SK-N-SH (cell line): ENCODE results near the gene TSPAN16. TPM values are rescaled to one million over a fixed set of nuclear protein-coding genes. Genes with fewer than 3 reads are reported as not detected.

Experiments
- CTCF ChIA-PET: fragments of 300-600, 350-600 bp; formaldehyde crosslinking; extraction: SDS; loops from one replicate; lab custom pipeline; 2021; lab: Yijun Ruan, JAX
- POLR2A ChIA-PET: fragments of 350-600 bp; sonication (Branson Sonifier 250); formaldehyde crosslinking; extraction: SDS; loops from one replicate; lab custom pipeline; 2020; ENCODE audit warnings: antibody characterized with exemption, inconsistent platforms; lab: Yijun Ruan, JAX
- DNase-seq: peaks from one replicate; pipeline ENCODE4 v3.0.0; 2012
- H2AFZ ChIP-seq: fragments of 200-600 bp; sonication (generic); 2 replicates; pipeline ENCODE4 v1.8.1; 2016; ENCODE audit warnings: antibody characterized with exemption, mild to moderate bottlenecking, low read depth
- H3F3A ChIP-seq: fragments of 200-600 bp; sonication (generic); replicated peaks from 2 replicates; pipeline ENCODE3; 2016; ENCODE audit warnings: antibody characterized with exemption, mild to moderate bottlenecking; ENCODE audit not compliant: insufficient read depth
- H3K27ac ChIP-seq, 2 experiments: fragments of 200-500 bp in 1 of 2; fragments of 200-600 bp in 1 of 2; sonication (Bioruptor generic) in 1 of 2; sonication (generic), shearing (Covaris generic) in 1 of 2; 2 replicates each; pipeline versions ENCODE4 v1.5.1 to v1.6.1; 2014 to 2016; ENCODE audit warnings: low read depth in 2 of 2, inconsistent platforms in 1 of 2, low read length in 1 of 2, mild to moderate bottlenecking in 1 of 2, mixed read lengths in 1 of 2
- H3K27me3 ChIP-seq: fragments of 200-600 bp; sonication (generic), shearing (Covaris generic); 2 replicates; pipeline ENCODE4 v1.6.1; 2016; ENCODE audit warnings: mixed run types; ENCODE audit not compliant: insufficient read depth
- H3K36me3 ChIP-seq, 2 experiments: fragments of 200-500 bp in 1 of 2; fragments of 200-600 bp in 1 of 2; sonication (Bioruptor generic) in 1 of 2; sonication (generic) in 1 of 2; replicated peaks in 1 of 2; 2 replicates each; pipeline versions ENCODE3 to v1.5.1; 2014 to 2016; ENCODE audit warnings: low read length in 1 of 2, mild to moderate bottlenecking in 1 of 2; ENCODE audit not compliant: insufficient read depth in 2 of 2, control insufficient read depth in 1 of 2
- H3K4me1 ChIP-seq, 2 experiments: fragments of 200-500 bp in 1 of 2; fragments of 200-600 bp in 1 of 2; sonication (Bioruptor generic) in 1 of 2; sonication (generic), shearing (Covaris generic) in 1 of 2; 2 replicates each; pipeline versions ENCODE4 v1.5.1 to v1.6.1; 2014 to 2016; ENCODE audit warnings: low read depth in 1 of 2, low read length in 1 of 2, mixed run types in 1 of 2; ENCODE audit not compliant: insufficient read depth in 2 of 2, control insufficient read depth in 1 of 2
- H3K4me2 ChIP-seq: fragments of 200-600 bp; sonication (generic), shearing (Covaris generic); 2 replicates; pipeline ENCODE4 v1.6.1; 2017; ENCODE audit warnings: mixed run types
- H3K4me3 ChIP-seq, 2 experiments: fragments of 200-500 bp in 1 of 2; fragments of 200-600 bp in 1 of 2; sonication (Bioruptor generic) in 1 of 2; sonication (generic), shearing (Covaris generic) in 1 of 2; 2 replicates each; pipeline versions ENCODE4 v1.5.1 to v1.8.1; 2014 to 2016; ENCODE audit warnings: low read depth in 2 of 2, inconsistent platforms in 1 of 2, low read length in 1 of 2, mild to moderate bottlenecking in 1 of 2, mixed read lengths in 1 of 2, moderate library complexity in 1 of 2
- H3K79me2 ChIP-seq: fragments of 200-600 bp; sonication (generic); 2 replicates; pipeline ENCODE4 v1.8.1; 2017; ENCODE audit warnings: mild to moderate bottlenecking; ENCODE audit not compliant: insufficient read depth
- H3K9ac ChIP-seq: fragments of 200-600 bp; sonication (generic); 2 replicates; pipeline ENCODE4 v1.6.1; 2017; ENCODE audit warnings: mixed run types
- H3K9me2 ChIP-seq: fragments of 200-600 bp; sonication (generic); 2 replicates; pipeline ENCODE4 v1.6.1; 2017; ENCODE audit warnings: mixed run types
- H3K9me3 ChIP-seq: fragments of 200-600 bp; sonication (generic); 2 replicates; pipeline ENCODE4 v1.6.1; 2017; ENCODE audit warnings: mixed run types, mild to moderate bottlenecking, moderate library complexity
- H4K20me1 ChIP-seq: fragments of 200-600 bp; sonication (generic); 2 replicates; pipeline ENCODE4 v1.6.1; 2017; ENCODE audit warnings: mild to moderate bottlenecking, mixed run types; ENCODE audit not compliant: insufficient read depth
- CHD2 ChIP-seq: fragments of 150-350 bp; IDR thresholded peaks from 2 replicates; pipeline ENCODE4 v1.6.1; 2018; ENCODE audit warnings: low read length; ENCODE audit not compliant: partially characterized antibody
- FOXM1 ChIP-seq: IDR thresholded peaks from 2 replicates; pipeline ENCODE4 v1.4.0; 2012; ENCODE audit warnings: low read depth, mild to moderate bottlenecking
- GABPA ChIP-seq: IDR thresholded peaks from 2 replicates; pipeline ENCODE4 v1.4.0; 2012; ENCODE audit warnings: low read depth, mild to moderate bottlenecking
- GATA2 ChIP-seq: sonication (generic); formaldehyde crosslinking; IDR thresholded peaks from 2 replicates; pipeline ENCODE4 v1.5.0; 2020; ENCODE audit warnings: mild to moderate bottlenecking, missing genetic modification reagents
- JUND ChIP-seq: IDR thresholded peaks from 2 replicates; pipeline ENCODE4 v1.4.0; 2012
- MXI1 ChIP-seq: IDR thresholded peaks from 2 replicates; pipeline ENCODE4 v1.6.1; 2012; ENCODE audit warnings: mild to moderate bottlenecking, low read depth, low read length, improper control_type of control experiment
- NFIC ChIP-seq: IDR thresholded peaks from 2 replicates; pipeline ENCODE4 v1.4.0; 2012; ENCODE audit warnings: borderline replicate concordance
- RAD21 ChIP-seq: IDR thresholded peaks from 2 replicates; pipeline ENCODE4 v1.6.1; 2012; ENCODE audit warnings: mild to moderate bottlenecking, low read length
- RCOR1 ChIP-seq: fragments of 150-350 bp; IDR thresholded peaks from 2 replicates; pipeline ENCODE4 v1.6.1; 2017; ENCODE audit warnings: antibody characterized with exemption, low read length
- REST ChIP-seq: IDR thresholded peaks from 2 replicates; pipeline ENCODE4 v1.6.1; 2012; ENCODE audit warnings: mild to moderate bottlenecking, low read depth, low read length, moderate library complexity
- SIN3A ChIP-seq: IDR thresholded peaks from 2 replicates; pipeline ENCODE4 v1.6.1; 2012; ENCODE audit warnings: low read depth, mild to moderate bottlenecking, low read length, moderate library complexity, borderline replicate concordance
- SMC3 ChIP-seq: IDR thresholded peaks from 2 replicates; pipeline ENCODE4 v1.6.1; 2012; ENCODE audit warnings: low read depth, low read length, improper control_type of control experiment
- TAF1 ChIP-seq: IDR thresholded peaks from 2 replicates; pipeline ENCODE4 v1.6.1; 2012; ENCODE audit warnings: low read depth, mild to moderate bottlenecking, low read length, moderate library complexity, borderline replicate concordance
- TEAD4 ChIP-seq: IDR thresholded peaks from 2 replicates; pipeline ENCODE4 v1.4.0; 2012; ENCODE audit warnings: mild to moderate bottlenecking, borderline replicate concordance; ENCODE audit not compliant: insufficient read depth
- USF2 ChIP-seq: fragments of 150-350 bp; IDR thresholded peaks from 2 replicates; pipeline ENCODE4 v1.6.1; 2017; ENCODE audit warnings: antibody characterized with exemption, low read length, low read depth, borderline replicate concordance
- ZBTB33 ChIP-seq: IDR thresholded peaks from 2 replicates; pipeline ENCODE4 v1.4.0; 2012; ENCODE audit warnings: low read depth, borderline replicate concordance
- WGBS: methylation state at CpG from one replicate; pipeline ENCODE4 v1.1.6; 2017; ENCODE audit warnings: low lambda C conversion rate; 5-methylcytosine and 5-hydroxymethylcytosine counted together
- polyA plus RNA-seq, 3 experiments: library from polyadenylated mRNA; depleted of rRNA; stranded (reverse); fragments of >200 nt; gene quantifications; 2 replicates each; pipeline ENCODE4 v1.2.3, GENCODE V29; 2012
- TF ChIP-seq, protein P1 (sequence below): IDR thresholded peaks from 2 replicates; pipeline ENCODE4; 2012

Gene TSPAN16
- polyA plus RNA-seq, 1 of the 3 experiments (the other 2 are of a cell fraction) = not detected

- Histone ChIP-seq H3K9me3 (no peaks in the 10 kb centered on the region), H3K4me1 (peaks cover 0 to 5% of the 10 kb centered on the region in 2 experiments; a peak in 1 of 4 replicates), H3K4me2 (no peak overlapping the region), H2AFZ (no peak overlapping the region), H3F3A (no peaks in the 10 kb centered on the region), H3K4me3 (no peak overlapping the region), H3K9ac (no peak overlapping the region), H3K9me2 (no peaks in the 10 kb centered on the region), H3K27ac (no peak overlapping the region), H3K36me3 (no peaks in the 10 kb centered on the region), H4K20me1 (no peaks in the 10 kb centered on the region), H3K79me2 (no peaks in the 10 kb centered on the region), H3K27me3 (no peaks in the 10 kb centered on the region)
- WGBS = 81% methylated on average over 6 of the region's 6 CpGs
- CTCF ChIA-PET = interaction anchor here (1.0 to 1.2 kb wide), 2 partner anchors 9 to 198 kb away, joined by 3 to 4 read pairs; no protein-coding TSS in a partner anchor
- POLR2A ChIA-PET = no interaction called here
- DNase-seq = no peak
- TF ChIP-seq FOXM1 (no peak), GATA2 (no peak), SMC3 (no peak), NFIC (no peak), RCOR1 (no peak), TEAD4 (no peak), ZBTB33 (no peak), USF2 (no peak)
- TF ChIP-seq, protein P1, sequence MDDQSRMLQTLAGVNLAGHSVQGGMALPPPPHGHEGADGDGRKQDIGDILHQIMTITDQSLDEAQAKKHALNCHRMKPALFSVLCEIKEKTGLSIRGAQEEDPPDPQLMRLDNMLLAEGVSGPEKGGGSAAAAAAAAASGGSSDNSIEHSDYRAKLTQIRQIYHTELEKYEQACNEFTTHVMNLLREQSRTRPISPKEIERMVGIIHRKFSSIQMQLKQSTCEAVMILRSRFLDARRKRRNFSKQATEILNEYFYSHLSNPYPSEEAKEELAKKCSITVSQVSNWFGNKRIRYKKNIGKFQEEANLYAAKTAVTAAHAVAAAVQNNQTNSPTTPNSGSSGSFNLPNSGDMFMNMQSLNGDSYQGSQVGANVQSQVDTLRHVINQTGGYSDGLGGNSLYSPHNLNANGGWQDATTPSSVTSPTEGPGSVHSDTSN = no peak
Measured at GRCh38 chr19:11284515-11284914, 11.4 kb upstream of the TSPAN16 start.

DNA sequence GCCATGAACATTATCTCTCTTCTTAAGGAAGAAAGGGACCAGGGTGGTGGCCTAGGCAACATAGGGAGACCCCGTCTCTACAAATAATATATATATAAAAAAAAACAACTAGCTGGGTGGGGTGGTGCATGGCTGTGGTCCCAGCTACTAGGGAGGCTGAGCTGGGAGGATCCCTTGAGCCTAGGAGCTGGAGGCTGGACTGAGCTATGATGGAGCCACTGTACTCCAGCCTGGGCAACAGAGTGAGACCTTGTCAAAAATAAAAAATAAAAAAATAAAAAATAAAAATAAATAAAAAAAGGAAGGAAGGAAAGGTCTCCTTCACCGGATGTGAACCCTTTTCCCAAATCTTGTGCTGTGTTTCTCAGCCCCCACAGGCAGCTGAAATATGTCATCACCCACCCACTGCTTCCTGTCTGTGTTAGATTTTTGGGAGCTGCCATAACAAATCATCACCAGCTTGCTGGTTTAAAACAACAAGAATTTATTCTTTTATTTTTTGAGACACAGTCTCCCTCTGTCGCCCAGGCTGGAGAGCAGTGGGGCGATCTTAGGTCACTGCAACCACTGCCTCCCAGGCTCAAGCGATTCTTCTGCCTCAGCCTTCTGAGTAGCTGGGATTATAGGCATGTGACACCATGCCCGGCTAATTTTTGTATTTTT lies 9.5 kb upstream of the TSPAN16 start:
- Histone ChIP-seq H3K27ac (no peak overlapping the region), H3K9ac (no peak overlapping the region), H3K4me1 (peaks cover 0 to 3% of the 10 kb centered on the region in 2 experiments; a peak in 1 of 4 replicates), H4K20me1 (no peaks in the 10 kb centered on the region), H3K4me3 (no peak overlapping the region), H3K4me2 (no peak overlapping the region), H3F3A (no peaks in the 10 kb centered on the region), H3K79me2 (no peaks in the 10 kb centered on the region), H3K27me3 (no peaks in the 10 kb centered on the region), H3K36me3 (no peaks in the 10 kb centered on the region), H2AFZ (peak overlapping the region; percentile 51; the same call in 1 of the 2 replicates), H3K9me3 (no peaks in the 10 kb centered on the region), H3K9me2 (no peaks in the 10 kb centered on the region)
- ChIA-PET POLR2A (no interaction called here), CTCF (interaction anchor here (0.6 to 1.5 kb wide), 6 partner anchors 9 to 92 kb away, joined by 3 to 5 read pairs (median 3); no protein-coding TSS in a partner anchor)
- 74% methylated on average over 6 of the region's 6 CpGs for WGBS
- DNase-seq = no peak
- no peak for TF ChIP-seq SIN3A
- TF ChIP-seq SMC3 = no peak
- TF ChIP-seq NFIC = no peak
- no peak for TF ChIP-seq CHD2
- no peak for TF ChIP-seq TAF1
- TF ChIP-seq MXI1 = no peak
- no peak for TF ChIP-seq REST
- TF ChIP-seq GABPA = no peak
- TF ChIP-seq TEAD4 = no peak
- TF ChIP-seq RAD21 = no peak
- no peak for TF ChIP-seq GATA2
- TF ChIP-seq JUND = no peak
- no peak for TF ChIP-seq RCOR1
